WTC11 (cell line): ENCODE results near the gene FBH1. TPM values are rescaled to one million over a fixed set of nuclear protein-coding genes. Genes with fewer than 3 reads are reported as not detected.
A peak's percentile ranks its signal among the peaks of the same experiment; 100 is the strongest.

ENCODE experiments used
- ATAC-seq: fragments of 200-7000 bp; cut with Tn5 transposase; 2 replicates; pipeline ENCODE4 v1.10.0; 2021; ENCODE audit warnings: mild to moderate bottlenecking, moderate library complexity
- CTCF ChIA-PET: fragments of 300-600 bp; sonication (Branson Sonifier 250); formaldehyde crosslinking; loops from one replicate; lab custom pipeline; 2021; ENCODE audit warnings: antibody characterized with exemption; lab: Charles Lee
- POLR2A ChIA-PET: fragments of 350-600 bp; sonication (Branson Sonifier 250); formaldehyde crosslinking; loops from one replicate; lab custom pipeline; 2021; ENCODE audit warnings: antibody characterized with exemption; lab: Charles Lee
- DNase-seq: peaks from one replicate; pipeline ENCODE4 v3.0.0; 2021; ENCODE audit warnings: low spot score
- H3K27ac Mint-ChIP-seq: 2 replicates; pipeline ENCODE4 v1.8.0; 2021; ENCODE audit warnings: mixed read lengths
- H3K27me3 Mint-ChIP-seq: 2 replicates; pipeline ENCODE4 v1.8.0; 2021; ENCODE audit warnings: low read depth, mild to moderate bottlenecking, moderate library complexity, mixed read lengths
- H3K36me3 Mint-ChIP-seq: 2 replicates; pipeline ENCODE4 v1.8.0; 2021; ENCODE audit warnings: mixed read lengths
- H3K4me1 Mint-ChIP-seq: 2 replicates; pipeline ENCODE4 v1.8.0; 2022; ENCODE audit warnings: mixed read lengths
- H3K4me3 Mint-ChIP-seq: 2 replicates; pipeline ENCODE4 v1.8.0; 2021; ENCODE audit warnings: mild to moderate bottlenecking, moderate library complexity, mixed read lengths
- H3K9me3 Mint-ChIP-seq: 2 replicates; pipeline ENCODE4 v1.8.0; 2021; ENCODE audit warnings: mixed read lengths
- CBFB ChIP-seq: sonication (generic); formaldehyde crosslinking; IDR thresholded peaks from 2 replicates; pipeline ENCODE4 v1.8.1; 2022; ENCODE audit warnings: mild to moderate bottlenecking, low read depth, missing genetic modification reagents
- CREB1 ChIP-seq: sonication (generic); formaldehyde crosslinking; IDR thresholded peaks from 2 replicates; pipeline ENCODE4 v1.8.0; 2023; ENCODE audit warnings: mild to moderate bottlenecking, missing genetic modification reagents
- GABPB1 ChIP-seq: sonication (generic); formaldehyde crosslinking; IDR thresholded peaks from 2 replicates; pipeline ENCODE4 v1.8.1; 2023; ENCODE audit warnings: mild to moderate bottlenecking, missing genetic modification reagents
- GRHL2 ChIP-seq: fragments of 250-450 bp; sonication (Bioruptor Pico); IDR thresholded peaks from 2 replicates; pipeline ENCODE4 v1.8.0; 2022; ENCODE audit warnings: mild to moderate bottlenecking, moderate library complexity; ENCODE audit not compliant: insufficient replicate concordance, severe bottlenecking
- HMGA2 ChIP-seq: fragments of 250-450 bp; sonication (Bioruptor Pico); IDR thresholded peaks from 2 replicates; pipeline ENCODE4 v1.4.0; 2021; ENCODE audit warnings: mild to moderate bottlenecking, moderate library complexity
- IRF2 ChIP-seq: sonication (generic); formaldehyde crosslinking; IDR thresholded peaks from 2 replicates; pipeline ENCODE4 v1.8.0; 2022; ENCODE audit warnings: low read depth, missing genetic modification reagents, borderline replicate concordance
- MXD4 ChIP-seq: fragments of 250-450 bp; sonication (Bioruptor Pico); IDR thresholded peaks from 2 replicates; pipeline ENCODE4 v1.8.0; 2021; ENCODE audit warnings: mild to moderate bottlenecking, moderate library complexity, borderline replicate concordance
- NFE2L1 ChIP-seq: sonication (generic); formaldehyde crosslinking; IDR thresholded peaks from 2 replicates; pipeline ENCODE4 v1.8.1; 2023; ENCODE audit warnings: missing genetic modification reagents
- NFYB ChIP-seq: sonication (generic); formaldehyde crosslinking; conservative IDR thresholded peaks from 2 replicates; pipeline ENCODE4 v1.8.0; 2022; ENCODE audit warnings: low read depth, missing genetic modification reagents
- NR1H2 ChIP-seq: sonication (generic); formaldehyde crosslinking; IDR thresholded peaks from 2 replicates; pipeline ENCODE4 v1.9.0; 2021; ENCODE audit warnings: mild to moderate bottlenecking, moderate library complexity, missing genetic modification reagents
- RELA ChIP-seq: sonication (generic); formaldehyde crosslinking; IDR thresholded peaks from 2 replicates; pipeline ENCODE4 v1.8.1; 2022; ENCODE audit warnings: missing genetic modification reagents, mild to moderate bottlenecking, borderline replicate concordance
- SMAD3 ChIP-seq: sonication (generic); formaldehyde crosslinking; IDR thresholded peaks from 2 replicates; pipeline ENCODE4 v1.8.0; 2022; ENCODE audit warnings: missing genetic modification reagents, mild to moderate bottlenecking, borderline replicate concordance
- TEAD1 ChIP-seq: sonication (generic); formaldehyde crosslinking; IDR thresholded peaks from 2 replicates; pipeline ENCODE4 v1.8.0; 2022; ENCODE audit warnings: mild to moderate bottlenecking, missing genetic modification reagents
- TEAD4 ChIP-seq: sonication (generic); formaldehyde crosslinking; IDR thresholded peaks from 2 replicates; pipeline ENCODE4 v1.8.0; 2022; ENCODE audit warnings: mild to moderate bottlenecking, missing genetic modification reagents
- ZNF219 ChIP-seq: sonication (generic); formaldehyde crosslinking; IDR thresholded peaks from 2 replicates; pipeline ENCODE4 v1.8.0; 2023; ENCODE audit warnings: missing genetic modification reagents, mild to moderate bottlenecking, borderline replicate concordance
- ZNF232 ChIP-seq: sonication (generic); formaldehyde crosslinking; IDR thresholded peaks from 2 replicates; pipeline ENCODE4 v1.8.0; 2022; ENCODE audit warnings: mild to moderate bottlenecking, missing genetic modification reagents
- ZNF423 ChIP-seq: fragments of 250-450 bp; sonication (Bioruptor Pico); IDR thresholded peaks from 2 replicates; pipeline ENCODE4 v2.1.2; 2022; ENCODE audit warnings: mild to moderate bottlenecking, moderate library complexity
- total RNA-seq: library from RNA; stranded (reverse); gene quantifications from 3 replicates; pipeline ENCODE4 v1.2.3, GENCODE V29; 2021
- TF ChIP-seq, protein P1 (sequence below): fragments of 250-450 bp; sonication (Bioruptor Pico); IDR thresholded peaks from 2 replicates; pipeline ENCODE4 v1.8.0; 2021; ENCODE audit warnings: mild to moderate bottlenecking
- TF ChIP-seq, protein P2 (sequence below): sonication (generic); formaldehyde crosslinking; IDR thresholded peaks from 2 replicates; pipeline ENCODE4 v1.8.0; 2022; ENCODE audit warnings: mild to moderate bottlenecking, missing genetic modification reagents
- TF ChIP-seq, protein P3 (sequence below): sonication (generic); formaldehyde crosslinking; IDR thresholded peaks from 2 replicates; pipeline ENCODE4 v1.8.1; 2022; ENCODE audit warnings: mild to moderate bottlenecking, missing genetic modification reagents, moderate library complexity, borderline replicate concordance
- TF ChIP-seq, protein P4 (sequence below): sonication (generic); formaldehyde crosslinking; IDR thresholded peaks from 2 replicates; pipeline ENCODE4 v1.8.1; 2023; ENCODE audit warnings: mild to moderate bottlenecking, missing genetic modification reagents

Gene FBH1
- total RNA-seq, 1 experiment from 2014 or later: 66.8 TPM

DNA sequence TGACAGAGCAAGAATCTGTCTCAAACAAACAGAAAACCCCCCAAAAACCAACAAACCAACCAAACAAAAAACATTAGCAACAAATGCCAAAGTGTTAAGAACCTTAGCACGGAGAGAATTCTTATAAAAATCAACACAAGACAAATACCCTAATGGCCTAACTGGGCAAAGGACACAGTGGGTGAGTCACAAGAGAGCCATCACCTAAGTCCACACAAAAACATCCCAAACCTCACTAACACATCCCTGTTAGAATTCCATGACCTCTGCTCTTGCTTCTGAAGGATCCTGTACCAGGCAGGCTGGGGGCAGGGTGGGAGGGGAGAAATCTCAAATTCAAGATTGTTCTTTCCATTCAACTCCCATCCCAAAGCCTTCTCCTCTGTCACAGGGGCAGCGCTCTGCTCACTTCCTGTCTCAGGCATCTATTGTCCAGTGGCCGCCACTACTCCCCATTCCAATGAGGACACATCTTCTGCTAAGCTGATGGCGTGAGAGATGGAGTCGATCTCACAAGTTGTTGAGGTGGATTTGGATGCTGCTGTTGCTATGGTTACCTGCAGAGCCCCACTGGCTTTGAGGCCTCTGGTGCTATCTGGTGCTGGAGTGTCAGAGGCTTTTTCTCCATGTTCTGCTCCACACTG, 78.1 kb downstream of the FBH1 start (continued):
- TF ChIP-seq IRF2 (CRISPR knock-in tag) (no peak), NFYB (CRISPR knock-in tag) (no peak), TEAD1 (CRISPR knock-in tag) (no peak)

DNA sequence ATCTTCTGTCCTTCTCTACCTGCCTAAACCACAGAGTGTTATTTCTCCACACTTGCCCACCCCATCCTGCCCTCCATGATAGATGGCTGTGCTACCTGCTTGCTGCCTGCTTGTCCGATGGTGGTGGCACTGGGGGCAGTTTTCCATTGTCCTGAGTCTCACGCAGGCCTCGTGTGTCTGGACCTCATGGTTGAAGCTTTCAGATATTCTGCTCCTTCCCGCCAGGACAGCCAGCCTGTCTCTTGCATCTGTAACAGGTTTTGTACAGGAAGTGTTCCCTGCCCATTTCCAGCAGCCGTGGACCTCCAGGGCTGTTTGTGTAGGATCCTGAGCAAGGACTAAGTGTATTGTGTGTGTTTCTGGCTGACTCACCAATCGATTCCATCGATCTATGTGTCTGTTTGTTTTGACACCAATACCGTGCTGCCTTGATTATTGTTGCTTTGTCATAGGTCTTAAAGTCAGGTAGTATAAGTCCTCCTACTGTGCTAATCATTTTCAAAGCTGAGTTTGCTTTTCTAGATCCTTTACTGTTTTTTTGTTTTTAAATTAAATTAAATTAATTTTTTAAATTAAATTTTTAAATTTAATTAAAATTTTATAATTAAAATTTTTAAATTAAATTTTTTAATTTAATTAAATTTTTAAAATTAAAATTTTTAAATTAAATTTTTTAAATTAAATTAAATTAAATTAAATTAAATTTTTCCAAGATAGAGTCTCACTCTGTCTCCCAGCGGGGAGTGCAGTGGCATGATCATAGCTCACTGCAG, 78.8 kb downstream of the FBH1 start:
- no peak for DNase-seq
- H3K9me3 Mint-ChIP-seq: no peaks in the 10 kb centered on the region
- ATAC-seq: no peak
- H3K4me1 Mint-ChIP-seq: no peaks in the 10 kb centered on the region
- H3K4me3 Mint-ChIP-seq: no peak overlapping the region
- ChIA-PET CTCF (interaction anchor here (0.7 kb wide), 1 partner anchor 433 kb away, joined by 3 read pairs; no protein-coding TSS in a partner anchor), POLR2A (no interaction called here)
- no peaks in the 10 kb centered on the region for H3K36me3 Mint-ChIP-seq
- no peaks in the 10 kb centered on the region for H3K27me3 Mint-ChIP-seq
- no peak overlapping the region for H3K27ac Mint-ChIP-seq
- no peak for TF ChIP-seq ZNF423 (CRISPR knock-in tag)
- no peak for TF ChIP-seq NFE2L1 (CRISPR knock-in tag)
- peak; percentile 100 for TF ChIP-seq HMGA2
- peak; percentile 64; the same call in 1 of the 2 replicates for TF ChIP-seq GABPB1
- no peak for TF ChIP-seq GRHL2 (CRISPR knock-in tag)
- TF ChIP-seq RELA (CRISPR knock-in tag): no peak

DNA sequence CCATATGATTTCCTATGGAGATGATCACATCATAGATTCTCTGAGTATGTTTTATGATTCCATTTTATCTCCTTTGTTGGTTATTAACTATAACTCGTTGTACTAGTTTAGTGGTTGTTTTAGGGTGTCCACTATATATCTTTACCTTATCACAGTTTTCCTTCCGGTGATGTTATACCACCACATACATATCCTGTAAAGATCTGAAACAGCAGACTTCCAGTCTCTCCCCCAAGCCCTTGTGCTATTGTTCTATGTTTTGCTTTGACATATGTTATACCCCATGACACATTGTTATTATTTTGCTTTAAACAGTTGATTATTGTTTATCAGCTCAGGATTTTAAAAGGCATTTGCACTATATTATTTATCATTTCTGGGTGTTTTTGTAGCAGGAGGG, 80.0 kb downstream of the FBH1 start:
- POLR2A ChIA-PET: no interaction called here
- no peaks in the 10 kb centered on the region for H3K36me3 Mint-ChIP-seq
- DNase-seq (no peak), ATAC-seq (no peak)
- H3K27ac Mint-ChIP-seq: no peak overlapping the region
- H3K4me1 Mint-ChIP-seq: 0 out of 2 replicates have a peak, but pooled peaks cover under 1% of the 10 kb centered on the region
- no peaks in the 10 kb centered on the region for H3K9me3 Mint-ChIP-seq
- no peak for TF ChIP-seq SMAD3
- peaks cover 3% of the 10 kb centered on the region for H3K27me3 Mint-ChIP-seq
- CTCF ChIA-PET: no interaction called here
- no peak overlapping the region for H3K4me3 Mint-ChIP-seq

DNA sequence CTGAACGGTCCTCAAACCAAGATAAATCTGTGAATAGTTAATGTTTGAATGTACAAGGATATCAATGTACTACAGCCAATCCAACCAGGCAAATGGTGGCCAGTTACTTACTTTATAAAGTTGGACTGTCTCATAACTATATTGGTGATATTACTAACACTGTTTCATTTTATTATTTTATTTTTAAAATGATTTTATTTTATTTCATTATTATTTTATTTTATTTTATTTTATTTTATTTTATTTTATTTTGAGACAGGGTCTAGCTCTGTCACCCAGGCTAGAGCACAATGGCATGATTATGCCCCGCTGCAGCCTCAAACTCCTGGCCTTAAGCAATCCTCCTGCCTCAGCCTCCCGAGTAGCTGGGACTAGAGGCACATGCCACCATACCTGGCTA, 80.5 kb downstream of the FBH1 start:
- CTCF ChIA-PET: no interaction called here
- no peak for ATAC-seq

DNA sequence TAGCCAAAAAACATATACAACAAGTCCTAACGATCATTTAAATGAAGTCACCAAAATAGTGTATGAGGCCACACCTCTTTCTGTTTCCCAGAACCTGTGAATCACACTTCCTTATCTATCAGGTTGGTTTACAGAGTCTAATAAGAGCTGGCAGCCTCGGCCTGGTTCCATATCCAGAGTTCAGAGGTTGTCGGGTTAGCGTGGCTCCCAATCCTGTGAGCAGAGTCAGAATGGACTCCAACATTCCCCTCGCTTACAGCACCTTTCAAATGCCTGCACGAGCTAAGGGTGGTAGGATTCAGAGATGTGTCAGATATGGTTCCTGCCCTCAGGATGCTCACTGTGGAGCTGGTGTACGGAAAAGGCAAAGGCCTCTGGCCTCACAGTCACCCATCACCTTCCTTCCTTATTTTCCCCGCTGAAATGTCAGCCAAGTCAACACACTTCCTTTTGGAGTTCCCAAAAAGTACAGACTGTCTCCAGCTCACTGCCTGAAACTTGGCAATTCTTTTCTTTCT, 81.3 kb downstream of the FBH1 start:
- H3K27me3 Mint-ChIP-seq: peaks cover 16% of the 10 kb centered on the region
- no peaks in the 10 kb centered on the region for H3K9me3 Mint-ChIP-seq
- H3K27ac Mint-ChIP-seq: no peak overlapping the region
- peaks cover 12% of the 10 kb centered on the region for H3K4me1 Mint-ChIP-seq
- no peak overlapping the region for H3K4me3 Mint-ChIP-seq
- ATAC-seq (no peak), DNase-seq (no peak)
- H3K36me3 Mint-ChIP-seq: no peaks in the 10 kb centered on the region
- CTCF ChIA-PET: no interaction called here
- POLR2A ChIA-PET: no interaction called here
- TF ChIP-seq, protein P1, sequence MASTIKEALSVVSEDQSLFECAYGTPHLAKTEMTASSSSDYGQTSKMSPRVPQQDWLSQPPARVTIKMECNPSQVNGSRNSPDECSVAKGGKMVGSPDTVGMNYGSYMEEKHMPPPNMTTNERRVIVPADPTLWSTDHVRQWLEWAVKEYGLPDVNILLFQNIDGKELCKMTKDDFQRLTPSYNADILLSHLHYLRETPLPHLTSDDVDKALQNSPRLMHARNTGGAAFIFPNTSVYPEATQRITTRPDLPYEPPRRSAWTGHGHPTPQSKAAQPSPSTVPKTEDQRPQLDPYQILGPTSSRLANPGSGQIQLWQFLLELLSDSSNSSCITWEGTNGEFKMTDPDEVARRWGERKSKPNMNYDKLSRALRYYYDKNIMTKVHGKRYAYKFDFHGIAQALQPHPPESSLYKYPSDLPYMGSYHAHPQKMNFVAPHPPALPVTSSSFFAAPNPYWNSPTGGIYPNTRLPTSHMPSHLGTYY (CRISPR knock-in tag): no peak
- TF ChIP-seq, protein P2, sequence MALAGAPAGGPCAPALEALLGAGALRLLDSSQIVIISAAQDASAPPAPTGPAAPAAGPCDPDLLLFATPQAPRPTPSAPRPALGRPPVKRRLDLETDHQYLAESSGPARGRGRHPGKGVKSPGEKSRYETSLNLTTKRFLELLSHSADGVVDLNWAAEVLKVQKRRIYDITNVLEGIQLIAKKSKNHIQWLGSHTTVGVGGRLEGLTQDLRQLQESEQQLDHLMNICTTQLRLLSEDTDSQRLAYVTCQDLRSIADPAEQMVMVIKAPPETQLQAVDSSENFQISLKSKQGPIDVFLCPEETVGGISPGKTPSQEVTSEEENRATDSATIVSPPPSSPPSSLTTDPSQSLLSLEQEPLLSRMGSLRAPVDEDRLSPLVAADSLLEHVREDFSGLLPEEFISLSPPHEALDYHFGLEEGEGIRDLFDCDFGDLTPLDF (CRISPR knock-in tag): no peak
- TF ChIP-seq ZNF232 (CRISPR knock-in tag): no peak
- no peak for TF ChIP-seq MXD4 (CRISPR knock-in tag)
- TF ChIP-seq, protein P3, sequence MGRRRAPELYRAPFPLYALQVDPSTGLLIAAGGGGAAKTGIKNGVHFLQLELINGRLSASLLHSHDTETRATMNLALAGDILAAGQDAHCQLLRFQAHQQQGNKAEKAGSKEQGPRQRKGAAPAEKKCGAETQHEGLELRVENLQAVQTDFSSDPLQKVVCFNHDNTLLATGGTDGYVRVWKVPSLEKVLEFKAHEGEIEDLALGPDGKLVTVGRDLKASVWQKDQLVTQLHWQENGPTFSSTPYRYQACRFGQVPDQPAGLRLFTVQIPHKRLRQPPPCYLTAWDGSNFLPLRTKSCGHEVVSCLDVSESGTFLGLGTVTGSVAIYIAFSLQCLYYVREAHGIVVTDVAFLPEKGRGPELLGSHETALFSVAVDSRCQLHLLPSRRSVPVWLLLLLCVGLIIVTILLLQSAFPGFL: no peak
- no peak for TF ChIP-seq CBFB (CRISPR knock-in tag)
- no peak for TF ChIP-seq CREB1 (CRISPR knock-in tag)
- TF ChIP-seq ZNF219: no peak
- no peak for TF ChIP-seq GRHL2 (CRISPR knock-in tag)
- TF ChIP-seq NR1H2 (CRISPR knock-in tag): no peak
- TF ChIP-seq NFYB (CRISPR knock-in tag): no peak
- TF ChIP-seq TEAD4 (CRISPR knock-in tag): no peak
- TF ChIP-seq, protein P4, sequence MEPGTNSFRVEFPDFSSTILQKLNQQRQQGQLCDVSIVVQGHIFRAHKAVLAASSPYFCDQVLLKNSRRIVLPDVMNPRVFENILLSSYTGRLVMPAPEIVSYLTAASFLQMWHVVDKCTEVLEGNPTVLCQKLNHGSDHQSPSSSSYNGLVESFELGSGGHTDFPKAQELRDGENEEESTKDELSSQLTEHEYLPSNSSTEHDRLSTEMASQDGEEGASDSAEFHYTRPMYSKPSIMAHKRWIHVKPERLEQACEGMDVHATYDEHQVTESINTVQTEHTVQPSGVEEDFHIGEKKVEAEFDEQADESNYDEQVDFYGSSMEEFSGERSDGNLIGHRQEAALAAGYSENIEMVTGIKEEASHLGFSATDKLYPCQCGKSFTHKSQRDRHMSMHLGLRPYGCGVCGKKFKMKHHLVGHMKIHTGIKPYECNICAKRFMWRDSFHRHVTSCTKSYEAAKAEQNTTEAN (CRISPR knock-in tag): no peak

More for the DNA sequence above, 80.5 kb downstream of the FBH1 start:
- Mint-ChIP-seq H3K9me3 (no peaks in the 10 kb centered on the region), H3K4me1 (peaks cover 5% of the 10 kb centered on the region), H3K27me3 (peaks cover 7% of the 10 kb centered on the region), H3K36me3 (no peaks in the 10 kb centered on the region), H3K27ac (no peak overlapping the region)
- POLR2A ChIA-PET: no interaction called here
- no peak for DNase-seq
- TF ChIP-seq HMGA2 (peak; percentile 96), NFYB (CRISPR knock-in tag) (no peak)
- TF ChIP-seq, all 79 proteins: peak for 1
- no peak overlapping the region for H3K4me3 Mint-ChIP-seq
